GM18867 (cell line): ENCODE measurements around the gene ARFGEF3.

Experiments
- ATAC-seq: cut with Tn5 transposase; IDR thresholded peaks from one replicate; pipeline ENCODE4 v1.9.1; 2021; ENCODE audit warnings: mild to moderate bottlenecking, moderate library complexity; ENCODE audit not compliant: unreplicated experiment

Gene ARFGEF3

DNA sequence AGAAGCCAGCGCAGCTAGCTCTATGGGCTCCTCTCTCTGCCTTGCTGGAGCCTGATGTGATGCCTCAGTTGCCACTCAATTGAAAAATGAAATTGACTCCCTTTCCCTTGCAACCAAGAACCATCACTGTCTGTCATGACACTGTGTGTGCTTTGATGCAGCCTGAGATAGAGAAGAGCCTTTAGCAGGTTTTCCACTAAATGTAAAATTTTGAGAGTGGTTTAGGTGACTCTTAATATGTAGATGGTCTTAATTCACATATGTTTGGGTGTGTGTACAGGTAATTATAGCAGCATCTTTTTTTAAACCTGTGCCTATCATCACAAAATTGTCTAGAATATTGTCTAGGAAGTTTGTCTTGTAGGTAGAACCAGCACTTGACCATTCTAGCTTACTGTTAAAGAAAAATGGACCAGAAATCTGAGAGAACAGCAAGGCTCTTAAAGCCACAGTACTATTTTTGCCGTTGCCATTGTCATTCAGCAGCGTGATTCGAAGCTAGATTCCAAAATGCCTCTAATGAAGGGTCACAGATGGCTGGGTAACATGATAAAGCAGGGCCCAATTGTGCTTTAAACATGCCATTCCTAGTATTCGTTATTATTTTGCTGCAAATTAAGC, 1.3 kb downstream of the ARFGEF3 start:
- ATAC-seq: no peak

GRCh38 chr6:138175596-138175995, 13.9 kb downstream of the ARFGEF3 start:
- ATAC-seq: no peak

DNA sequence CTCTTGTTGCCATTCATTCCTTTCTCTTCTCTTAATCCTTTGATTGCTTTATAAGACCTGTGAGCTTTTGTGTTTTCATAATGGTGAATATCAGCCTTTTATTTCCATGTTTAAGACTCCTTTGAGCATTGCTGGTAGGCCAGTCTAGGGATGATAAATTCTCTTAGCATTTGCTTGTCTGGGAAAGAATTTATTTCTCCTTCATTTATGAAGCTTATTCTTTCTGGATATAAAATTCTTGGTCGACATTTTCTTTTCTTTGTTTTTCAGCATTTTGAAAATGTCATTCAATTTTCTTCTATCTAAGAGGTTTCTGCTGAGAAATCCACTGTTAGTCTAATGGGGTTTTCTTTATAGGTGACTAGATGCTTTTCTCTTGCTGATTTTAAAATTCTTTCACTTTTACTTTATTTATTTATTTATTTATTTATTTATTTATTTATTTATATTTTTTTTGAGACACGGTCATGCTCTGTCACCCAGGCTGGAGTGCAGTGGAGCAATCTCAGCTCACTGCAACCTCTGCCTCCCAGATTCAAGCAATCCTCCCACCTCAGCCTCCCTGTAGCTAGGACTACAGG, 15.0 kb downstream of the ARFGEF3 start:
- no peak for ATAC-seq

GRCh38 chr6:138182939-138183789, 21.4 kb downstream of the ARFGEF3 start:
- ATAC-seq: no peak

DNA sequence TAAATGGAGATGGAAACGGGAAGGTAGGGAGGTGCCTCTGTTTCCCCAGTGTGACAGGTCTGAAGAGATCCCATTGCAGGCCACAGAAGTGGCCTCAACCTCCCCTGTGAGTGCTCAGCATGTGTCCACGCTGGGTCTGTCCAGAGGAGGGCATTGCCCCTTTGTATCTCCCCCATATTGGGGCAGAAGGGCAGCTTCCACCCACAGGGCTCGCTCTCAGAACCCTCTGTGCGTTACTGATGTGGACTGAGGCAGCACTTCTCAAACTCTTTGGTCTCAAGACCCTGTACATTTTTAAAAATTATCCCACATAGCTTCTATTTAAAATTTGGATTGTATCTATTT, 22.0 kb downstream of the ARFGEF3 start:
- ATAC-seq: no peak

GRCh38 chr6:138184230-138184629, 22.5 kb downstream of the ARFGEF3 start:
- ATAC-seq: no peak

- ATAC-seq: no peak
These were observed 25.4 kb downstream of the ARFGEF3 start for GRCh38 chr6:138187156-138187555.

DNA sequence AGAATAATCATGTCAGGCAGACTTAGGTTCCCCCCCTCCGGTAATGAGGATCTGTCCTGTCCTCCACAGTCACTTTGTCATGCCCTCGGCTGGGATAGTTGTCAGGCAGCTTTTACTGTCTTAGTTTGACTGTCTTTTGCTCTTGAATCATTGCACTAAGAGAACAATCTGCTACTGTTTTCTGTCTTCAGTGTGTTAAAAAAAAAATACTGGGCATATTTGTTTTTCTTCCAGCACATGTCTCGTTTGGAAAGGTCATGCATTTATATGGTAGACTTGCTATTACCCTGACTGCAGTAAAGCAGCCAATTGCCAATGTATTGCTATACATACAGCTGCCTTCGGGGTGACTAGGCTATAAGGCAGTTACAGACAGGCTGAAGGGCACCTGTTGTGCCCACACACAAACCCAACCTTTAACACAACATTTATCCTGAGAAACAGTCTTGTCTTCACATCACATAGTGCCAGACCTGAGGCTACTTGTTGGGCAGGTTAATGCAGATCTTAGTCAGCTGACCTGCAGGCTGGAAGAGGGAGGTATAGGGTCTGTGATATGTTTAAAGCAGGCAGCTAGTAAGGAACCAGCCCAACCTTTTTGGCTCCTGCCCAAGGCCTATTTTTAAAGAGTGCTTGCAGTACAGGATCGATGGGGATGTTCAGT, 26.7 kb downstream of the ARFGEF3 start:
- ATAC-seq: no peak

DNA sequence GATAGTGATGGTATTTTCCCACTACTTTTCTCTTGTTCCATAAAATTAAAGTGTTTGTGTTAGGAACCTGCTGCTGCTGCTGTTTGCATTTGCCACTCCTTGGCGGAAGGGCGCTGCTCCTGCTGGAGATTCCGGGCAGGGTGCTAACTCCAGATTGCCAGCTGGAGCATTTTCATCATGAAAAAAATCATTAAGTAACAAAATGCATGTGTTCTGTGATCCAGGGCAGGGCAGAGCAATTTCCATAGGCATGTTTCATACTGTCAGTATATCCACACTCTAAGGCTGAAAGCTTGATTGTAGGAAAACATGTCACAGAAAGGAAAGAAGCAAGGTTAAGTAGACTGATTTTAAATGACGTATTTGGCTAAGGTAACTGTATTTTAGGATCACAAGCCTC, 32.5 kb downstream of the ARFGEF3 start:
- no peak for ATAC-seq

GRCh38 chr6:138196122-138196738, 34.5 kb downstream of the ARFGEF3 start:
- no peak for ATAC-seq

DNA sequence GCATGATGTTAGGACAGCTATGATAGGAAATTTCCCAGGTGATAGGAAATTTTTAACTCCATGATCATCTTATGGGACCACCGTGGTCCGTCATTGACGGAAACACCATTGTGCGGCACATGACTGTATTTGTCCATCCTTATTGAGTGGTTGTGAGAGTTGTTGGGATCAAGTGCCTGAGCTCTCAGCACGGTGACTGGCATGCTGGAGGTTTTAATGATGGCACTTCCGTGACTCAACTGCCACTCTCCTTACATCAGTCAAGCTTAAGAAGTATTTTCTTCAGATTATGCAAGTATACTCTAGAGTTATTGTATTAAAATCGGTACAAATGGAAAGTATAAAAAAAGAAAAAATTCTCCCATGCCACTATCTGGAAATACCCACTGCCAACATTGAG, 35.8 kb downstream of the ARFGEF3 start:
- no peak for ATAC-seq

- no peak for ATAC-seq
These were observed 36.8 kb downstream of the ARFGEF3 start for GRCh38 chr6:138198430-138199091.

DNA sequence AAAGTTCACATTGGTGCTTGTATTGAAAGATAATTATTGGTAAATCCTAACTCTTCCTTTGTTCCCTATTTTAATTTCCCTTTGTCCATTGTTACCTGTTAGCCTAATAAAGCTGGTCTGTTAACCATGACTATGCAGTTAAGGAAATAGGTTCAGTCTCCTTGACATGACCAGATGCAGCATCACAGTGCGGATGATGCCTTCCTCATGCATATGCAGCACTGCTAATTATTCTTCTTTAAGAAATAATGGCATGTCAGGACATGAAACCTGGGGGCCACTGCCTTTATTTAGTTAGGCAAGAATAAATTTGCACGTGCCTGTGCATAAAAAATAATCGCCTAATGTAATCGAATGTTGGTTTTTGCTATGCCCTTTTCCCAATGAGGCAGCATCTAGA, 40.1 kb downstream of the ARFGEF3 start:
- no peak for ATAC-seq

DNA sequence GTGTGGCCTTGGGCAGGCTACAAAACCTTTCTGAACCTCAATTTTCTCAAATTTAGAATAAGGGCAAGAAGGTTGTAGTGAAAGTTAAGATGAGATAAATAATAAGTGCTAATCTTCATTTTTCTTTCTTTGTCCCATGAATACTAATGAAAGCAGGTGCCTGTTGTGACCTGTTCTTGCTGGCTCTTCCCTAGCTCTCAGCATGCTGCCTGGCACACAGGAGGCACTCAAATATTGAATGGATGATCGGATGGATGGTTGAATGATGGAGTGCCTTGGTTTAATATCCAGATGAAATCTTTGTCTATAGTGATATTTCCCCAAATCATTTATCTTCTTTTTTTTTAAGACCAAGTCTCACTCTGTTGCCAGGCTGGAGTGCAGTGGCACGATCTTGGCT, 41.6 kb downstream of the ARFGEF3 start:
- no peak for ATAC-seq

DNA sequence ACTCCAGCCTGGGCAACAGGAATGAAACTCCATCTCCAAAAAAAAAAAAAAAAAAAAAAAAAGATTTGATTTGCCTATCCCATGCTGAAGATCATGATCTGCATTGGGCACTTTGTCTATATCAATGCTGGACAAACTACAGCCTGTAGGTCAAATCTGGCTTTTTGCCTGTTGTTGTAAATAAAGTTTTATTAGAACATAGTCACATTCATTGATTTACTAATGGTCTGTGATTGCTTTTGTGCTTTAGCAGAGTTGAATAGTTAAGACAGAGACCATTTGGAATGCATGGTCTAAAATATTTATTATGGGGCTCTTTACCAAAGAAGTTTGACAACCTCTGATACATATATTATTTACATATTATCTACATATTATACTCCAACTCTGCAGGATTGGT, 42.6 kb downstream of the ARFGEF3 start:
- no peak for ATAC-seq

DNA sequence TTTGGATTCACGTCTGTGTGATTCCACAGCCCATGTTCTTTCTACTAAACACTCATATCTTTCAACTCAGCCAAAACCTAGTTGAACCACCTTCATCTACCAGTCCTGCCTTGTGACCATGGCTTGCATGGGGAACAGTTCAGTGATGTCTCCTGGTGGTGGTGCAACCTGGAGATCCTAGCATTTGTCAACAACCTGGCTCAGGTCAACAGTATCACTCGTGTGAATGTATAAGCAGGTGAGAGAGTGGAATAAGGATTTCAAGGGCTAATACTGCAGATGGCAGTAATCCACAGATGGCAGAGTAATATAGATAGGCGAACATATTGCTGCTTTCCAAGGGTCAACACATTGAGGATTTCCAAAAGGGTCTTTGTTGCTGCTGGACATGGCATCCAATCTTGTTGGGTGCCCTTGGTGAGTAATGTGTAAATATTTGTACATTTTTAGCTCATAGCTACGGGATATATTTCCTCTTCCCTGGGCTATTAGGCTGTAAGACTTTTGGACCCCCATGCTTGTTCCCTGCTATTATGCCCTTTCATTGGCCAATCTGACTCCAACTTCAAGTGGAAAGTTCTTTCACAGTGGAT, 43.1 kb downstream of the ARFGEF3 start:
- ATAC-seq: no peak

- no peak for ATAC-seq
These were observed 43.8 kb downstream of the ARFGEF3 start for GRCh38 chr6:138205437-138206094.

- ATAC-seq: no peak
These were observed 45.1 kb downstream of the ARFGEF3 start for GRCh38 chr6:138206862-138207261.

GRCh38 chr6:138211048-138211581, 49.4 kb downstream of the ARFGEF3 start:
- ATAC-seq: no peak

GRCh38 chr6:138211601-138212000, 49.9 kb downstream of the ARFGEF3 start:
- no peak for ATAC-seq
